Adipocyte (in vitro differentiated cells): ENCODE data around the gene ANKRD33B.
"Not testable (repeated sequence)": the region's sequence is repeated elsewhere in the genome, so short reads cannot be mapped to it uniquely, and the experiment has no call there.

ENCODE experiments used
- DNase-seq: peaks from one replicate; pipeline ENCODE4 v3.0.0-alpha.2; 2015; ENCODE audit warnings: low read depth
- H3K27me3 ChIP-seq: replicated peaks from 2 replicates; pipeline ENCODE4 v1.7.0; 2013; ENCODE audit warnings: mild to moderate bottlenecking, low read length, moderate library complexity; ENCODE audit not compliant: control insufficient read depth, insufficient read depth
- H3K36me3 ChIP-seq: 2 replicates; pipeline ENCODE4 v1.7.0; 2013; ENCODE audit warnings: low read length, mild to moderate bottlenecking, moderate library complexity; ENCODE audit not compliant: control insufficient read depth, insufficient read depth, severe bottlenecking
- H3K4me1 ChIP-seq: 2 replicates; pipeline ENCODE4 v1.7.0; 2013; ENCODE audit warnings: mild to moderate bottlenecking, low read length, moderate library complexity; ENCODE audit not compliant: control insufficient read depth, insufficient read depth
- H3K4me3 ChIP-seq: 2 replicates; pipeline ENCODE4 v1.7.0; 2013; ENCODE audit warnings: mild to moderate bottlenecking, low read length, moderate library complexity
- H3K9ac ChIP-seq: 2 replicates; pipeline ENCODE4 v1.7.0; 2013; ENCODE audit warnings: mild to moderate bottlenecking, low read length, moderate library complexity
- H3K9me3 ChIP-seq: 2 replicates; pipeline ENCODE4 v1.7.0; 2013; ENCODE audit warnings: mild to moderate bottlenecking, low read length, moderate library complexity; ENCODE audit not compliant: control insufficient read depth

Gene ANKRD33B

DNA sequence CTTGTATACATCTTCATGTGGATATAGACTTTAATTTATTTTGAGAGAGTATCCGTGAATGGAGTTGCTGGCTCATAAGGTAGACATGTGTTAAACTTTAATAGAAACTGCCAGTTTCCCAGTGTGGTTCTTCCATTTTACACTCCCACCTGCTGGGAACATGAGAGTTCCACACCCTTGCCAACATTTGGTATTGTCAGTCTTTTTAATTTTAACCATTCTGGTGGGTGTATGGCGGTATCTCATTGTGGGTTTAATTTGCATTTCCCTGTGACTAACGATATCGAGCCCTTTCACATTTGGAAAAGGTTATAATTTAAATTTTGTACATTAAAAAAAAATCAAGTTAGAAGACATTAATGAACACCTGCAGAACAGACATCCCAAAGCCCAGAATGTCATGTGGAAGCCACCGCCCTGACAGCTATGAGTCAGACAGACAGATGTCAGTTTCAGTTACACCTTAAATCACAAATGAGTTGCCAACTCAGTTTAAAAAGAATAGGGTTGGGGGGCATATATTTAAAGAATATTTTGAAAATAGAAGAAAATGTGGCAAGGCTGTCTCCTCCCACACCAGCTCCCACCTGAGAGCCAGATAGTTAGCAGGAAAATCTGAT, 36.9 kb downstream of the ANKRD33B start:
- Histone ChIP-seq H3K9ac (no peak overlapping the region), H3K27me3 (no peaks in the 10 kb centered on the region), H3K36me3 (no peaks in the 10 kb centered on the region), H3K4me3 (peak overlapping the region; percentile 30), H3K4me1 (peaks cover 38% of the 10 kb centered on the region), H3K9me3 (no peaks in the 10 kb centered on the region)
- no peak for DNase-seq

DNA sequence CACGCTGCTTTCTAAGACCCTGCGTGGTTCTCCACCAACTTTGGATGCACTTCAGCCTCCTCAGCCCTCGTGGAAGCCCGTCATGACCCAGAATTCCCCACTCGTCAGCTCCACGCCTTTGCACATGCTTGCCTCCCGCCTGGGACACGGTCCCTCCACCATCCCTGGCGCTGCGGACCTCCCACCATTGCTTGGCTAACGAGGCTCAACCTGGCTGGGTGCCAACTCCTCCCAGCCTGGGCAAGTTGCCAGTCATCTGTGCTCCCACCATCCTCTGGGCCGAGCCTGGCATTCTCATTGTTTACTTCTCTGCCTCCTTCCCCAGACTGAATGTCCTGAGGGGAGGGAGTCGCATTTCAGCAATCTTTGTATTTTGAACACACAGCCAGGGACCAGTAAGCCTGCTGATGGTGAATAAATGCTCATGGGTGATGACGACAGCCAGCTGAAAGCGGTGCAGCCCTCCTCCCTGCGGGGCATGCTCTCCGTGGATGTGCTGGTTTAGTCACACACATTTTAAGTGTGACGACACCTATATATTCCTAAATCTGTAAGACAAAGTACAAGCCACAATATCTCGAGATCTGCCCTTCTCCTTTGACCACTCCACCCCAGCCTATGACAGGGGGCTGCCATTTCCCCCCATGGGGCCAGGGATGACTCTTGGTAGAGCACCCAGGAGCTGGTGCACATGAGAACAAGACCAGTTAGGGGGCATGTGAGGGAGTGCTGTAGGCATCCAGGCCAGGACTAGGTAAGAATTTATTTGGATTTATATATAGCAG, 37.6 kb downstream of the ANKRD33B start:
- Histone ChIP-seq H3K4me1 (peaks cover 31% of the 10 kb centered on the region), H3K4me3 (peak overlapping the region; percentile 30), H3K9me3 (no peaks in the 10 kb centered on the region), H3K36me3 (no peaks in the 10 kb centered on the region), H3K9ac (peak overlapping the region; percentile 55), H3K27me3 (no peaks in the 10 kb centered on the region)
- peak; percentile 96 for DNase-seq

DNA sequence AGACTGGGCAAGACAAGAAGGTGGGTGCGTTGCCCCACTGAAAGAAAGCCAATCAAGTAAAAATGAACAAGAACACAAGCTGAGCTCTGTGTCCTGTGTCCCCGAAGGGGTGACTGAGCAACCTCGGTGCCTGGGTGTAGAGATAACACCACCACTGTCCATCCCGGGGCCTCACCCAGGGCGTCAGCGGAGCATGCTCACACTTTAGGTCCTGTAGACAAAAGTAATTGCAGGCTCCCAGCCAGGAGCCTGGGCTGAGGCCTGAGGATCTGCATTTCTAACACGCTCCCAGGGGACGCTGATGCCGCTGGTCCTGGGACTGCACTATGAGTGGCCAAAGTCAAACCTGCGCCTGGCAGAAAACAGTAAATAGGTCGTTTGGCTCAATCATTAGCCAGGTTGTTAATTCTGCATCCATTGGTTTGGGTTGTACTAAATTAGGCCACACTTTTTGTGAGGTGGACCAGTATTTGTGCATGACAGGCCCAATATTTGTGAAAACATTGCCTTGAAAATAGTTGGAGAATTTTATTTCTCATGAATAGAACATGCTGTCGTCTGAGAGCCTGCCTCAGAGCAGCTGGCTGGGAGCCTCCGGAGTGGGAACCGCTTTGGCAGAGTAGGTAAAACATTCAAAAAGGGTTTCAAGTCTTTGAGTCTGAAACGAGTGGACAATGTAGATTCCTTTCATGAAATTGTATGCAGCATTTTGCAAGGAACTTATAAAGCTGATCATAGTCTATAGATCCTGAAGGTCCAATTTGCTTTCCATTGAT, 38.3 kb downstream of the ANKRD33B start:
- no peak for DNase-seq
- H3K4me3 ChIP-seq: peak overlapping the region; percentile 30
- peaks cover 34% of the 10 kb centered on the region for H3K4me1 ChIP-seq
- no peaks in the 10 kb centered on the region for H3K9me3 ChIP-seq
- H3K36me3 ChIP-seq: no peaks in the 10 kb centered on the region
- H3K9ac ChIP-seq: peak overlapping the region; percentile 55
- H3K27me3 ChIP-seq: no peaks in the 10 kb centered on the region

DNA sequence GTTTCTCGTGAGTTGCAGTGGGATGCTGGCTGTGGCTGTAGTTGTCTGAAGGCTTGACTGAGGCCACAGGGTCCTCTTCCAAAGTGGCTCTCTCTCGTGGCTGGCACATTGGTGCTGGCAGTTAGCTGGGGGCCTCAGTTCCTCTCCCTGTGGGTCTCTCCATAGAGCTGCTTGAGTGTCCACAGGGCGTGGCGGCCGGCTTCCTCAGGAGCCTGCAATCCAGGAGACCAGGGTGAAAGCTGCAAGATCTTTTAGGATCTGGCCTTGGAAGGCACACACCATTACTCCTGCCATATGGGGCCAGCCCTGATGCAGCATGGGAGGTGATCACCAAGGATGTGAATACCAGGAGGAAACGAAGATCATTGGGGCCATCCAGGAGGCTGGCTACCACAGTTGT, 41.1 kb downstream of the ANKRD33B start:
- no peak overlapping the region for H3K4me3 ChIP-seq
- H3K4me1 ChIP-seq: peaks cover 46% of the 10 kb centered on the region
- no peaks in the 10 kb centered on the region for H3K36me3 ChIP-seq
- no peaks in the 10 kb centered on the region for H3K9me3 ChIP-seq
- no peak for DNase-seq
- H3K9ac ChIP-seq: no peak overlapping the region
- no peaks in the 10 kb centered on the region for H3K27me3 ChIP-seq

DNA sequence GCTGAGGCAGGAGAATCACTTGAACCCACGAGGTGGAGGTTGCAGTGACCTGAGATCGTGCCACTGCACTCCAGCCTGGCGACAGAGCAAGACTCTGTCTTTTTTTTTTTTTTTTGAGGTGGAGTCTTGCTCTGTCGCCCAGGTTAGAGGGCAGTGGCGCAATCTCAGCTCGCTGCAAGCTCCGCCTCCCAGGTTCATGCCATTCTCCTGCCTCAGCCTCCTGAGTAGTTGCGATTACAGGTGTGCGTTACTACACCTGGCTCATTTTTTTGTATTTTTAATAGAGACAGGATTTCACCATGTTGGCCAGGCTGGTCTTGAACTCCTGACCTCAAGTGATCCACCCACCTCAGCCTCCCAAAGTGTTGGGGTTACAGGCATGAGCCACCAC, 42.8 kb downstream of the ANKRD33B start:
- peaks cover 34% of the 10 kb centered on the region for H3K4me1 ChIP-seq
- not testable (repeated sequence) for H3K9me3 ChIP-seq, H3K27me3 ChIP-seq, DNase-seq, H3K4me3 ChIP-seq, H3K9ac ChIP-seq, H3K36me3 ChIP-seq

DNA sequence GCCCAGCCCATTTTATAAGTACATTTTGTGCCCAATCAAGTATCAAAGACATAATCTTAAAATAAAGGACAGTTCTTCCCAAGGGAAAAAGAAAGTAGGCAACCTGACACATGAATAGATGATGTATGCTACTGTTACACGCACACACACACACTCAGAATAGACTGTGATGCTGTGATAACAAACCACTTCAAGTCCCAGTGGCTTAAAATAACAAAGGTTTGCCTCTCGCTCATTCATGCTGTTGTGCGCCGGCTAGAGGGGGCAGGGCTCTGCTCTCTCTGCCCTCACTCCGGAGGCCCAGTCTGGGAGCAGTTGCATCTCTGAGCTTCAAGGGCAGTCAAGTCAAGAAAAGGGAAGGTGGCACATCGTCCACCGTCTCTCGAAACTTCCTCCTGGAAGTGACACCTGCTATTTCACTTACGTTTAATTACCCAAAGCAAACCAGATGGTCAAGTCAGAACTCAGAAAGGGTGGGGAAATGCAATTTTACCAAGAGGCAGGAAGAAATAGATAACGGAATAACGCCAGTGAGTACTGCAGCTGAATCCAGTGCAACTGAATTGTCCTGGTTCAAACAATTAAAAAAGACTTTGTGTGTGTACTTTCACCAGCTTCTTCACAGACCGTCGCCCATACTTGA, 43.3 kb downstream of the ANKRD33B start:
- peak overlapping the region; percentile 42 for H3K4me3 ChIP-seq
- H3K36me3 ChIP-seq: no peaks in the 10 kb centered on the region
- H3K9me3 ChIP-seq: no peaks in the 10 kb centered on the region
- DNase-seq: no peak
- peaks cover 29% of the 10 kb centered on the region for H3K4me1 ChIP-seq
- no peaks in the 10 kb centered on the region for H3K27me3 ChIP-seq
- H3K9ac ChIP-seq: peak overlapping the region; percentile 73

DNA sequence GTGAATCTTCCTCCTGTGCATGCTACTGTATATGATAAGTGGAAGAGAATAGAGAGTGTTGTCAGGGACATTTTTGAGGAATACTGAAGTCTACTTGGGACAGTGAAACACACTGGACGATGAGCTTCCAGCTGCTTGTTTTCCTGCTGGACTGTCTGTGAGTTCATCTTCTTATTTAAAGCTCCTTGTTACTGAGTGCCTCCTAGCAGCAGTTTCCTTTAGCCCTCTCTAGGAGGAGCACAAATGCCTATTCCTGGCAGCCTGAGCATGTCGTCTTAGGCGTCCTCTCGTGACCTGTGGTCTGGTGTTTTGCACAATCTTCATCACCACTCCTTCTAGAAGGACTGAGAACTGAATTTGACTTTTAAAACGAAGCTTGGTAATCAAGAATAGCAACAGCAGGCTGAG, 43.8 kb downstream of the ANKRD33B start:
- Histone ChIP-seq H3K36me3 (no peaks in the 10 kb centered on the region), H3K9me3 (no peaks in the 10 kb centered on the region), H3K4me1 (peaks cover 25% of the 10 kb centered on the region), H3K27me3 (no peaks in the 10 kb centered on the region), H3K4me3 (peak overlapping the region; percentile 42), H3K9ac (peak overlapping the region; percentile 73)
- DNase-seq: no peak

DNA sequence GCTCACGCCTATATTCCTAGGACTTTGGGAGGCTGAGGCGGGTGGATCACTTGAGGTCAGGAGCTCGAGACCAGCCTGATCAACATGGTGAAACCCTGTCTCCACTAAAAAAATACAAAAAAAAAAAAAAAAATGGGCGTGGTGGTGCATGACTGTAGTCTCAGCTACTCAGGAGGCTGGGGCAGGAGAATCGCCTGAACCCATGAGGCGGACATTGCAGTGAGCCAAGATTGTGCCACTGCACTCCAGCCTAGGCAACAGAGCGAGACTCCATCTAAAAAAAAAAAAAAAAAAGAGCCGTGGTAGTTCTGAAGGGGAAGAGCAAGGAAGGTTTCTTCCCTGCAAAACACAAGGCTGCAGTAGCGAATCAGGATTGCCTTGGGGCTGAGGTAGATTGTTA, 44.2 kb downstream of the ANKRD33B start:
- H3K27me3 ChIP-seq, DNase-seq, H3K9me3 ChIP-seq, H3K36me3 ChIP-seq: not testable (repeated sequence)
- H3K4me1 ChIP-seq: peaks cover 24% of the 10 kb centered on the region
- peak overlapping the region; percentile 73 for H3K9ac ChIP-seq
- H3K4me3 ChIP-seq: peak overlapping the region; percentile 46

DNA sequence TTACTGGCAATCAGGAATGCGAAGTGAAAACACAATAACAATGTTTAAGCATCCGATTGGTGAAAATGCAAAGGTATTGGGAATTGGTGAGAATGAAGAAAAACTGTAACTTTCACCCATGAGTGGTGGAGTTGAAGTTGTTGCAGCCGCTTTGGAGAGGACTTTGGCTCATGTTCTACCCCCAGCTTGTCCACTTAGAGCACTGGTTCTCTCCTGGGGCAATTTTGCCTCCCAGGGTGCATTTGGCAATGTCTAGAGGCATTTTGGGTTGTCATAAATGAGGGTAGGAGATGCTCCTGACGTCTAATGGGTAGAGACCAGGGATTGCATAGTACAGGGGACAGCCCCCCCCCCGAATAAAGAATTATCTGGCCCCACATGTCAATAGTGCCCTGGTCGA, 46.2 kb downstream of the ANKRD33B start:
- Histone ChIP-seq H3K27me3 (no peaks in the 10 kb centered on the region), H3K36me3 (no peaks in the 10 kb centered on the region), H3K9me3 (no peaks in the 10 kb centered on the region), H3K4me3 (no peak overlapping the region), H3K4me1 (peaks cover 24% of the 10 kb centered on the region), H3K9ac (no peak overlapping the region)
- no peak for DNase-seq

DNA sequence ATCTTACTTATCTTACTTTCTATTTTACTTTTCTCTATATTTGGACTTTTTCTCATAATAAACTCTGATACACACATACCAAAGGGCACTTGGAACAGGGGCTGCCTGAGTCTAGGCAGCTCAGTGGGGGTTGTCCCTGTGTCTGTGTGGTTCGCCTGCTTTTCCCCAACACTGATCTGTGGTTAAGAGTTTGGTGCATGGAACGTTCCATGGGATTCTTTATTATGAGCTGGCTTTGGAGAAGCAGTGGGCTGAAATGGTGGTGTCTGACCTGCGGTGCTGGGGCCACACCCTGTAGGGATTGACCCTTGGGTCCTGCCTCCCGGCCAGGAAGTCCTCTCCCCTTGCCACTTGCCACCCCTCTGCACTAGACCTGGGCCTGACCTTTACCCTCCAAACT, 47.4 kb downstream of the ANKRD33B start:
- H3K36me3 ChIP-seq: no peaks in the 10 kb centered on the region
- no peaks in the 10 kb centered on the region for H3K27me3 ChIP-seq
- H3K4me1 ChIP-seq: peaks cover 24% of the 10 kb centered on the region
- DNase-seq: no peak
- H3K9me3 ChIP-seq: no peaks in the 10 kb centered on the region
- H3K9ac ChIP-seq: no peak overlapping the region
- no peak overlapping the region for H3K4me3 ChIP-seq

DNA sequence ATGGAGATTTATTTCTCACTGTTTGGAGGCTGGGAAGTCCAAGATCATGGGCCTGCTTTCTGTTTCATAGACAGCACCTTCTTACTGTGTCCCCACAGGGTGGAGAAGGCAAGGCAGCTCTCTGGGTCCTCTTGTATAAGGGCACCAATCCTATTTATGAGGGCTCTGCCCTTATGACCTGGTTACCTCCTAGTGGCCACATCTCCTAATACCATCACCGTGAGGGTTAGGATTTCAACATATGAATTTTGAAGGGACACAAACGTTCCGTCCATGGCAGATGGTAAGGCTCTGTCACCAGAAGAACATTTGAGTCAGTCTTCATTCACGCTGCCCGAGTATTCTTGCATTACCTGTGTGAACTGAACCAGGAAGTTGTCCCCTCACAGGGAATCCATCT, 48.4 kb downstream of the ANKRD33B start:
- Histone ChIP-seq H3K4me1 (peaks cover 20% of the 10 kb centered on the region), H3K9me3 (no peaks in the 10 kb centered on the region)
- no peak for DNase-seq

More for the DNA sequence above, 48.4 kb downstream of the ANKRD33B start:
- Histone ChIP-seq H3K4me3 (no peak overlapping the region), H3K27me3 (no peaks in the 10 kb centered on the region), H3K36me3 (no peaks in the 10 kb centered on the region), H3K9ac (no peak overlapping the region)
